Measurements from ENCODE around the gene ANKRD28. TPM values are rescaled to one million over a fixed set of nuclear protein-coding genes. Genes with fewer than 3 reads are reported as not detected.

The ANKRD28 gene
- total and polyA plus RNA-seq, 2 of the 8 experiments (the other 6 are each of a cell fraction or from before 2014, with no cell fraction given), result 39.1 to 61.7 TPM

DNA sequence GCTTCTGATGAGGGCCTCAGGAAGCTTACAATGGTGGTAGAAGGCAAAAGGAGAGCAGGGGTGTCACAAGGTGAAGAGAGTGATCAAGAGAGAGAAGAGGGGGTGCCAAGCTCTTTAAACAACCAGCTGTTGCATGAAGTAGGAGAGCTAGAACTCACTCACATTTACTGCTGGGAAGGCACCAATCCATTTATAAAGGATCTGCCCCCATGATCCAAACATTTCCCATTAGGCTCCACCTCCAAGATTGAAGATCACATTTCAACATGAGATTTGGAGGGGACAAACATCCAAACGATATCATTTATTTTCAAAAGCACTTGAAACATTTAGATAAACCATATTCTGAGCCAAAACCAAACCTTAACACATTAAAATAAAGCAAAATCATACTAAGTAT, 26.3 kb downstream of the ANKRD28 start:
- H3K4me2 ChIP-seq (ENCODE audit: insufficient read depth in 1 of 2, low read depth in 2 of 2, low read length in 2 of 2), result no peak overlapping the region
- H3K23me2 ChIP-seq (ENCODE audit: low read depth, low read length), result no peaks in the 10 kb centered on the region
- H2AFZ ChIP-seq (ENCODE audit: low read length), result no peak overlapping the region
- H3K79me2 ChIP-seq (ENCODE audit: control insufficient read depth in 1 of 2, insufficient read depth in 2 of 2, low read length in 2 of 2), result peaks cover 0 to 28% of the 10 kb centered on the region in 2 experiments; a peak in 2 of 4 replicates
- no peak for FAIRE-seq
- H3K14ac ChIP-seq (ENCODE audit: insufficient read length), result no peak overlapping the region
- no peak overlapping the region for H2BK15ac ChIP-seq (ENCODE audit: low read length)
- no peak for DNase-seq (ENCODE audit: low read depth in 1 of 2, low spot score in 2 of 2)
- H2BK5ac ChIP-seq (ENCODE audit: low read depth, low read length), result no peak overlapping the region
- H3K56ac ChIP-seq (replicated peaks; ENCODE audit: insufficient read length, low read depth, low read length), result no peak overlapping the region
- H2BK12ac ChIP-seq (ENCODE audit: low read depth, low read length), result no peak overlapping the region
- CTCF ChIA-PET (ENCODE audit: partially characterized antibody), result no interaction called here
- no peak overlapping the region for H2BK120ac ChIP-seq (replicated peaks; ENCODE audit: low read depth, low read length)
- no peak overlapping the region for H3K18ac ChIP-seq (ENCODE audit: extremely low read depth, low read length)
- WGBS, 2 experiments (ENCODE audit: extremely low coverage in 1 of 2, insufficient coverage in 1 of 2, insufficient read length in 1 of 2, insufficient replicate concordance in 2 of 2, low coverage in 1 of 2, low lambda C conversion rate in 2 of 2, missing lambda C conversion rate in 1 of 2), result 85% methylated on average over 1 of the region's 1 CpG; no CpG with 5 or more reads in 1 of the 2 experiments
- H4K8ac ChIP-seq (ENCODE audit: extremely low read depth, insufficient read depth, low read length), result no peak overlapping the region
- no peak overlapping the region for H3K9ac ChIP-seq (replicated peaks in 1 of 4; ENCODE audit: extremely low read depth in 1 of 4, low read depth in 3 of 4, low read length in 3 of 4)
- H3K36me3 ChIP-seq (ENCODE audit: control insufficient read depth in 2 of 4, insufficient read depth in 4 of 4, low read length in 3 of 4), result no peaks in the 10 kb centered on the region
- H3K27ac ChIP-seq (ENCODE audit: low read depth, low read length), result no peak overlapping the region
- no peaks in the 10 kb centered on the region for H3K27me3 ChIP-seq (replicated peaks in 1 of 4; ENCODE audit: control insufficient read depth in 3 of 4, extremely low read depth in 1 of 4, insufficient read depth in 3 of 4, low read length in 3 of 4)
- H4K5ac ChIP-seq (ENCODE audit: insufficient read length, low read depth, low read length), result no peak overlapping the region
- no peak overlapping the region for H3K4me3 ChIP-seq (ENCODE audit: extremely low read depth in 1 of 4, insufficient read depth in 2 of 4, low read depth in 3 of 4, low read length in 4 of 4)
- H4K91ac ChIP-seq (replicated peaks; ENCODE audit: insufficient read length, low read length), result no peak overlapping the region
- H3K23ac ChIP-seq (ENCODE audit: insufficient read length), result no peak overlapping the region
- H3K4me1 ChIP-seq (replicated peaks in 1 of 4; ENCODE audit: control insufficient read depth in 3 of 4, insufficient read depth in 4 of 4, low read length in 3 of 4), result no peaks in the 10 kb centered on the region
- no peaks in the 10 kb centered on the region for H3K79me1 ChIP-seq (ENCODE audit: low read depth, low read length)
- H3K4ac ChIP-seq (replicated peaks; ENCODE audit: insufficient read length, low read depth, low read length), result no peak overlapping the region
- POLR2A ChIA-PET (ENCODE audit: partially characterized antibody), result interaction anchor here (0.8 kb wide), 1 partner anchor 72 kb away, joined by 3 read pairs; no protein-coding TSS in a partner anchor
- H4K20me1 ChIP-seq (replicated peaks in 1 of 2; ENCODE audit: control insufficient read depth in 1 of 2, insufficient read depth in 2 of 2, low read length in 2 of 2), result no peaks in the 10 kb centered on the region
- no peak overlapping the region for H2BK20ac ChIP-seq (ENCODE audit: low read length)
- H2AK5ac ChIP-seq (ENCODE audit: low read depth, low read length), result no peak overlapping the region
- no peaks in the 10 kb centered on the region for H3K9me3 ChIP-seq (ENCODE audit: insufficient read depth in 2 of 2, low read depth in 1 of 2, low read length in 1 of 2)
- TF ChIP-seq GTF2F1 (IDR thresholded peaks at IDR 0.05; ENCODE audit: borderline replicate concordance, low read depth, low read length), result no peak
- TF ChIP-seq, protein P1, sequence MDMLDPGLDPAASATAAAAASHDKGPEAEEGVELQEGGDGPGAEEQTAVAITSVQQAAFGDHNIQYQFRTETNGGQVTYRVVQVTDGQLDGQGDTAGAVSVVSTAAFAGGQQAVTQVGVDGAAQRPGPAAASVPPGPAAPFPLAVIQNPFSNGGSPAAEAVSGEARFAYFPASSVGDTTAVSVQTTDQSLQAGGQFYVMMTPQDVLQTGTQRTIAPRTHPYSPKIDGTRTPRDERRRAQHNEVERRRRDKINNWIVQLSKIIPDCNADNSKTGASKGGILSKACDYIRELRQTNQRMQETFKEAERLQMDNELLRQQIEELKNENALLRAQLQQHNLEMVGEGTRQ (IDR thresholded peaks at IDR 0.05; ENCODE audit: low read length), result no peak
- no peak for TF ChIP-seq NANOG (IDR thresholded peaks at IDR 0.05; ENCODE audit: insufficient read depth, low read depth, low read length, poor library complexity, severe bottlenecking)
- TF ChIP-seq, protein P2, sequence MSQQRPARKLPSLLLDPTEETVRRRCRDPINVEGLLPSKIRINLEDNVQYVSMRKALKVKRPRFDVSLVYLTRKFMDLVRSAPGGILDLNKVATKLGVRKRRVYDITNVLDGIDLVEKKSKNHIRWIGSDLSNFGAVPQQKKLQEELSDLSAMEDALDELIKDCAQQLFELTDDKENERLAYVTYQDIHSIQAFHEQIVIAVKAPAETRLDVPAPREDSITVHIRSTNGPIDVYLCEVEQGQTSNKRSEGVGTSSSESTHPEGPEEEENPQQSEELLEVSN (IDR thresholded peaks at IDR 0.05), result no peak
- no peak for TF ChIP-seq CREB1 (IDR thresholded peaks at IDR 0.05)
- TF ChIP-seq GABPA (IDR thresholded peaks at IDR 0.05; ENCODE audit: borderline replicate concordance, insufficient read depth, low read length), result no peak
- no peak for TF ChIP-seq EP300 (IDR thresholded peaks at IDR 0.05; ENCODE audit: borderline replicate concordance in 1 of 2, low read depth in 2 of 2, low read length in 2 of 2)
- no peak for TF ChIP-seq MAFK (IDR thresholded peaks at IDR 0.05; ENCODE audit: low read depth, low read length)
- TF ChIP-seq, protein P3, sequence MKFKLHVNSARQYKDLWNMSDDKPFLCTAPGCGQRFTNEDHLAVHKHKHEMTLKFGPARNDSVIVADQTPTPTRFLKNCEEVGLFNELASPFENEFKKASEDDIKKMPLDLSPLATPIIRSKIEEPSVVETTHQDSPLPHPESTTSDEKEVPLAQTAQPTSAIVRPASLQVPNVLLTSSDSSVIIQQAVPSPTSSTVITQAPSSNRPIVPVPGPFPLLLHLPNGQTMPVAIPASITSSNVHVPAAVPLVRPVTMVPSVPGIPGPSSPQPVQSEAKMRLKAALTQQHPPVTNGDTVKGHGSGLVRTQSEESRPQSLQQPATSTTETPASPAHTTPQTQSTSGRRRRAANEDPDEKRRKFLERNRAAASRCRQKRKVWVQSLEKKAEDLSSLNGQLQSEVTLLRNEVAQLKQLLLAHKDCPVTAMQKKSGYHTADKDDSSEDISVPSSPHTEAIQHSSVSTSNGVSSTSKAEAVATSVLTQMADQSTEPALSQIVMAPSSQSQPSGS (IDR thresholded peaks at IDR 0.05; ENCODE audit: low read length), result no peak
- no peak for TF ChIP-seq CHD2 (IDR thresholded peaks at IDR 0.05; ENCODE audit: low read length)
